DMS53 (cell line): Measurements from ENCODE around the gene TRIO.
A peak's percentile ranks its signal among the peaks of the same experiment; 100 is the strongest.

Experiments used
- DNase-seq: peaks from one replicate; lab custom pipeline; 2025; lab: John Stamatoyannopoulos, UW

Gene TRIO

GRCh38 chr5:14395411-14395810, 252.3 kb downstream of the TRIO start:
- DNase-seq: peak; percentile 60

DNA sequence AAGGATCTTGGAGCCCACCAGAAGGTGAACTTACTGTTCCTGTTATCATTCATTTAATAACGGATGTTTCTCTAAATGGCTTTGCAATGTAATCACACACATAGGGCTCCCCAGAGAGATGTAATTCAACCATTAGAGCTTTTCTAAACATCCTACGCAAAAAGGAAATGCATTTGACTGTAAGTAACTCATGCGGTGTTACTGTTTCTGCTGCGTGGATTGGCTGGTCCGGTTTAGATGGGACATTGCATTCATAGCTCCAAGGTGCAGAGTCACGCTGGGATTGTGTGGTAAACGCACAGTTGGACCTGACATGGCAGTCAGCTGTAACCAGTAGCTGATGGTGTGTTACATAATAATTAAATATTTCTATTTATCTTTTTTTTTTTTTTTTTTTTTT, 252.9 kb downstream of the TRIO start:
- DNase-seq: no peak

DNA sequence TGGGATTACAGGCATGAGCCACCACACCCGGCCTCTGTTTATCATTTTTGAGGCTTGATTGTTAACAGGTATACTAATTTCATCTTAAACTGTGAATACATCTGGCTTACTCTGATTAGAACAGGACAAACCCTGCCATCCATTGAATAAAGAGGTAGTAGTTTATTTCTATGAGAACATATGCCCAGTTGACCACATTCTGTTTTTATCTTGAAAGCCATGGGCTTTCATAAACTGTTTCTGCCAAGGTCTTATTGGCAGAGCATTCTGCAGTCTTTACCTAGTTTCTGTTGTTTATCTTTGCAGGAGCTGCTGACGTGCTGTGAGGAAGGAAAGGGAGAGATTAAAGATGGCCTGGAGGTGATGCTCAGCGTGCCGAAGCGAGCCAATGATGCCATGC, 253.6 kb downstream of the TRIO start:
- no peak for DNase-seq

DNA sequence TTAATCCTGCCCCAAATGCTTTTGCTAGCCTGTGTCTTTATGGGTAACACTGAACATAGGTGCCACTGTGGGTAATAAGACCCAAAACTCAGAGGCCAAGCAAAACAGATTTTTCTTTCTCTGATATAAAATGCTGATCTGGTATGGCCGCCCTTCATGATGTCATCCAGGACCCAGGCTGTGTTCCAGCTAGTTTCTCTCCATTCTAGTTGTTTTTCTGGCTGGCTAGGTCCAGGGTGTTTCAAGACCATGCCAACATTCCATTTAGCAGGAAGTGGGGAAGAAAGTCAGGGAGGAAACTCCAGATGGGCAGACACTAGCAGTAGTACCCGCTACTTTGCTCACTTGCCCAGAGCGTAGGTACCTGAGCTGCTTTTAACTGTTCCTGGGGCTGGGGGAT, 254.6 kb downstream of the TRIO start:
- no peak for DNase-seq

- peak; percentile 78 for DNase-seq
Observed at GRCh38 chr5:14399054-14399692, 256.0 kb downstream of the TRIO start.

DNA sequence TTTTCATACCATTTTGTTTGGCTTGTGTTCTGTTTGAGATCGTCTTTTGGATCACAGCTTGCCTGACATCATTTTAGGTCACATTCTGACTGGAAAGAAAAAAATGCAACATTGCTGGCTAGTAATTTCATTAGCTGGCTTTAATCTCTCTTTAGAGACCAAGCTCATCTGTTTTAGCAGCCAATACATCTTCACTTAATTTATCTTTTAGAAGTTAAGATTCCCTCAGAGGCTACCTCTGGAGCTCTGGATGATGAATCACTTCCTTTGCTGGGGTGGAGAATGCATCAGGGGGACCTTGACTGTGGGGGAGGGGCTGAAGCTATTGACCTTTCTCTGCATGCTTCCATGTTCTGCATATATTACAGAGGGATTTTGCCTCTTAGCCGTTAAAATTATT, 256.9 kb downstream of the TRIO start:
- DNase-seq: no peak

- no peak for DNase-seq
Observed at GRCh38 chr5:14400611-14401010, 257.5 kb downstream of the TRIO start.

- no peak for DNase-seq
Observed at GRCh38 chr5:14401639-14402038, 258.5 kb downstream of the TRIO start.

DNA sequence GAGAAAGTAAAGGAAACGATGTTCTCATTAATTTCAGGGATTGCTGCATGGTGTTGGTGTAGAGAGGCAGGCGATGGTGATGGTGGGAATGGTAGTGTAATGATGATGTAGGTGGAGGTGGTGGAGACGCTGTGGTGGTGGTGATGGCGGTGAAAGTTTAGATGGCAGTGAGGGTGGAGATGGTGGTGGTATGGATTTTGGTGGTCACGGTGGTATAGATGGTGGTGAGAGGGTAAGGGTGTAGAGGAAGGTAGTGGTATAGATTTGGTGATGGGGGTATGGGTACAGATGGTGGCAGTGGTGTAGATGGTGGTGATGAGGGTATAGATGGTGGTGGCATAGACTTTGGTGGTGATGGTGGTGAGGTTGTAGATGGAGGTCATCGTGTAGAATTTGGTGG, 259.3 kb downstream of the TRIO start:
- no peak for DNase-seq

DNA sequence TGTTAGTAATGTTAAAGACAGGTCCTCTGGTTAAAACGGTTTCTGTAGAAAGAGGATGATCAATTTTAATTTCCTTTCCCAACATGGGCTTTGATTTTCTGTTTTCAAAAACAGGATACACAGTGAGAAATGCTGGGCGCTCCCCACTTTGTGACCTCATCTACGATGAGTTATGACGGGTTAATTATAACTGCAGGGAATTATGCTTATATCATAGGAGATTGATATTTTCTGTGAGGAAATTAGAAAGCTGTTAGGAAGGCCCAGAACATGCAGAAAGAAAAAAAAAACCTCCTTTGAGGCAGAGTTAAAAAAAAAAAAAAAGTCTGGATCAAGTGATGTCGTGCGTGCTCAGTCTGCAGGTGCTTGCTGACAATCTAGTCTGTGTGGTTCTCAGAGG, 261.6 kb downstream of the TRIO start:
- peak; percentile 32 for DNase-seq

- peak; percentile 52 for DNase-seq
Observed at GRCh38 chr5:14405267-14405666, 262.1 kb downstream of the TRIO start.

- no peak for DNase-seq
Observed at GRCh38 chr5:14405706-14406553, 262.8 kb downstream of the TRIO start.

- no peak for DNase-seq
Observed at GRCh38 chr5:14406554-14406849, 263.4 kb downstream of the TRIO start.

- no peak for DNase-seq
Observed at GRCh38 chr5:14407051-14407450, 263.9 kb downstream of the TRIO start.

- DNase-seq: no peak
Observed at GRCh38 chr5:14407746-14408175, 264.6 kb downstream of the TRIO start.

- DNase-seq: no peak
Observed at GRCh38 chr5:14408969-14409586, 265.9 kb downstream of the TRIO start.

DNA sequence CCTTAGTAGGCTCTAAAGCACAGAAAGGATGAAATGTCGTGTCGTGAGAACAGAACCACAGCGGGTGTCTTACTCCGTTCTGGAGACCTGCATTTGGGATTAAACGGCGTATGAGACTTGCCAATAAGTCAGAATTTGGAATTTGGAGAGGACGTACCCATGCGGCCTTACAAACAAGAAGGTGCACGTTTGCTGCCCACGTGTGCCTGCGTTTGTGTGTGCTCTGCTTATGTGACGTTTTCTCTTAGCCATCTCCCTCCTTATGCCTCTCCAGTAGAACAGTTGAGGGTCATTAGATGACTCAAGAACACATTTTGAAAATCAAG, 266.9 kb downstream of the TRIO start:
- DNase-seq: no peak

DNA sequence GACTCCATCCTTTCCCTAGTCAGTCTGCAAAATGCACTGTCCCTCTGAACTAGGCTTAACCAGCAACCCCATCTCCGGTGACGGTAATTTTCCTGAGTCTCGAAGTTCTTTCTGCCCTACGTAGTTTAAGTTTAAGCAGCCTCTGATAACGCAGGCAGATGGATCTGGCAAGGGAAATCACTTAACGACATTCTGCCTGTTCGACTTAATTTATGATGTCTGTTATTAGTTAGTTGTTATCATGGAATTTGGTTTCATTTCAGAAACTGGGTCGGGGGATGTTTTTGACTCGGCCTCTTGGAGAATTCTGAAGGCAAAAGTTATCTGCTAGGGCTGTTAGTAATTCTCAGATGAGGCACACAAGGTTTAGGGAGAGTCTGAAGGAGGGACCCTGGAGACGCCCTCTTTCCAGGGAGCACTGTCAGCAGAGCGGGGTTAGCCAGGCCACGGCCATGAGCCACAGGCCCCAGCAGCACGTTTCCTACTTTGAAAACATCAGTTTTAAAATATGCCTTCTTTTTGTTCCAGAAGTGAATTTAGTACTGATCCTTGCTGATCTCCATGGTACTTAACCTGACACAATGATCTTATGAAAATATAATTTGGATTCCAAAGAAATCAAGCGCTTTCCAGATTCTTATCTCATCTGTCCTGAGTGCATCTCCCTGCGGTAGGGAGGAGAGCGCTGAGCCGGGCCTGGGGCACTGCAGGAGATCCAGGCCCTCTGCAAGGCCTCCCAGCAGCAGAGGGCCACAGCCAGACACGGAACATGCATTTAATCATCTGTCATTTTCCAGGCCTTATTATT, 267.5 kb downstream of the TRIO start:
- no peak for DNase-seq

GRCh38 chr5:14411216-14411615, 268.1 kb downstream of the TRIO start:
- no peak for DNase-seq

DNA sequence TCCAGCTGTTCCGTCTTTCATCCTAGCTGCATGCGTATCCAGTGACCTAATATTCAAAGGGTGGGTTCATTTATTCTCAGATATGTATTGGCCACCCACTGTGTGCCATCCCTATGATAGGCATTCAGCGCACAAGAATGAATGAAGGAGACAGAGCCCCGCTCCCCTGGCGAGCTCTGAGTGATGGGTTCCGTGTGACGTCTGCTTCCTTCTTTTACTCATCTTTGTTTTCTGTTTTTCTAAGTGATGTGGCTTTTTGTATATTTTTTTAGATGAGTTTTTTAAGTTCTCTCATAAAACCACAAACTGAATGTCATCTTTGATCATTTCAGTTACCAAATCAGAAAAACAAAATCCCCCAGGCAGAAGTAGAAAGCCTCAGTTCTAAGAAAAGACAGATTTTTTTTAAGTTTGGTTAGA, 270.2 kb downstream of the TRIO start:
- DNase-seq: no peak

- DNase-seq: no peak
Observed at GRCh38 chr5:14414007-14414406, 270.9 kb downstream of the TRIO start.

- DNase-seq: no peak
Observed at GRCh38 chr5:14414656-14415023, 271.5 kb downstream of the TRIO start.
